GM19455 (cell line): ENCODE results near the gene FAM186B.
A peak's percentile ranks its signal among the peaks of the same experiment; 100 is the strongest.

Experiments used
- ATAC-seq: cut with Tn5 transposase; IDR thresholded peaks from one replicate; pipeline ENCODE4 v1.9.1; 2021; ENCODE audit not compliant: unreplicated experiment

FAM186B gene

GRCh38 chr12:49539406-49540228 lies 65.8 kb downstream of the FAM186B start:
- no peak for ATAC-seq

- ATAC-seq, result peak; percentile 51
These were observed 66.7 kb downstream of the FAM186B start, which contains the start of gene KCNH3 for GRCh38 chr12:49538510-49539403. Gene KCNH3, plus strand, starts transcription at chr12:49539030. Its CDS starts 387 bp downstream, at chr12:49539417.

- ATAC-seq, result no peak
These were observed 67.5 kb downstream of the FAM186B start for GRCh38 chr12:49537752-49538509.
